Heart right ventricle (tissue), 16 donors: ENCODE results near the gene TTC9. TPM values are rescaled to one million over a fixed set of nuclear protein-coding genes. Genes with fewer than 3 reads are reported as not detected.
A peak's percentile ranks its signal among the peaks of the same experiment; 100 is the strongest.

Experiments used
- ATAC-seq, 8 donors: fragments of 200-7000 bp; cut with Tn5 transposase; one replicate each; pipeline ENCODE4 v1.9.1; 2020; ENCODE audit warnings: mild to moderate bottlenecking in 8 of 8, moderate library complexity in 8 of 8, moderate number of reproducible peaks in 1 of 8
- DNase-seq, 2 donors: peaks; one replicate each; pipeline ENCODE4 v3.0.0-alpha.2; 2020
- H3K27ac ChIP-seq, 10 donors: fragments of 200-600 bp; sonication (generic) in 2 of 10; one replicate each; pipeline versions ENCODE4 v1.5.0 to v1.8.0; 2020 to 2022; ENCODE audit warnings: mild to moderate bottlenecking in 3 of 10
- H3K27me3 ChIP-seq, 7 donors: fragments of 200-600 bp; one replicate each; pipeline ENCODE4 v1.8.0; 2021 to 2022; ENCODE audit warnings: mild to moderate bottlenecking in 2 of 7
- H3K36me3 ChIP-seq, 9 donors: fragments of 200-600 bp; sonication (generic) in 1 of 9; one replicate each; pipeline versions ENCODE4 v1.5.0 to v1.8.0; 2020 to 2022; ENCODE audit warnings: mild to moderate bottlenecking in 2 of 9
- H3K4me1 ChIP-seq, 9 donors: fragments of 200-600 bp; sonication (generic) in 1 of 9; one replicate each; pipeline versions ENCODE4 v1.5.0 to v1.8.0; 2020 to 2022; ENCODE audit warnings: mild to moderate bottlenecking in 4 of 9
- H3K4me3 ChIP-seq, 10 donors: fragments of 200-600 bp; sonication (generic) in 2 of 10; one replicate each; pipeline versions ENCODE4 v1.5.0 to v1.8.0; 2020 to 2022; ENCODE audit warnings: mild to moderate bottlenecking in 7 of 10, moderate library complexity in 2 of 10
- H3K9me3 ChIP-seq, 11 donors: fragments of 200-600 bp in 10 of 11; sonication (generic) in 2 of 11; one replicate each; pipeline versions ENCODE4 v1.5.0 to v1.8.0; 2013 to 2022; ENCODE audit warnings: mild to moderate bottlenecking in 2 of 11, control low read depth in 1 of 11, moderate library complexity in 1 of 11
- WGBS, 2 donors: extraction: QIAGEN DNeasy Blood & Tissue Kit; methylation state at CpG; one replicate each; pipeline ENCODE4 v1.1.7; 2013; ENCODE audit warnings: inconsistent platforms in 1 of 2; 5-methylcytosine and 5-hydroxymethylcytosine counted together
- intact Hi-C, 10 donors: fragments of 100-400 bp; cut with DNase I; formaldehyde crosslinking; loops; one replicate each; pipeline versions ENCODE4 v1.11.1 to v1.14.2; 2022
- polyA plus RNA-seq, 2 donors: library from polyadenylated mRNA; stranded (reverse); fragments of 200-250 nt; gene quantifications; one replicate each; pipeline ENCODE4 v1.2.3, GENCODE V29; 2013
- total RNA-seq, 10 donors: library from RNA; stranded (reverse); fragmentation: NEBNext Ultra II Directional in 3 of 10; extraction: Animal tissue kit (Norgen Biotek cat#: 25700) in 3 of 10; gene quantifications; one replicate each; pipeline versions ENCODE4 v1.2.1 to v1.2.4, GENCODE V29; 2021 to 2023
- TF ChIP-seq, protein P1 (sequence below), 9 donors: fragments of 200-600 bp; sonication (generic) in 2 of 9; IDR thresholded peaks; one replicate each; pipeline versions ENCODE4 v1.5.0 to v1.8.0; 2021 to 2022; ENCODE audit warnings: antibody characterized with exemption in 9 of 9, mild to moderate bottlenecking in 5 of 9, moderate library complexity in 1 of 9
- donor health status: Arrhythmogenic right ventricular cardiomyopathy.
- donor health status: ischemic (EF 13 %, LVEDD 7.1; RV severe dilation, severe dysfunction).
- donor health status: healthy with polysubstance abuse.
- donor health status: DM: no; HTN: yes; CAD: no.
- donor health status: DM: no; HTN: no; CAD: no.
- donor health status: ischemic (EF 25% LVEDD 6.9; RV normal size, moderate dysfunction).
- donor health status: ischemic (EF 25% LVEDD 5.7; RV mildly dilated, moderate dysfunction).
- donor health status: healthy.
- donor health status: DM: yes; HTN: yes; CAD: no.
- donor health status: Ischemic cardiomyopathy.
- donor health status: ischemic (EF 35%, LVEDD 5.7; RV mildly dilated, moderate dysfunction).
- donor health status: nonischemic (EF 11% LVEDD 7.7; RV severe dilation, severe dysfunction).
- donor health status: DM: yes; HTN: yes; CAD: no.
- donor health status: PGD.
- donor health status: ischemic (EF 29% LVEDD 5.4; RV normal size, mild dysfunction).
- donor health status: nonischemic (EF 23%, LVEDD 6.1; RV moderate dilation, normal function).

The TTC9 gene
- total and polyA plus RNA-seq, 12 donors, result 0.22 to 2.9 (median 1.1) TPM

- Histone ChIP-seq H3K27ac (no peak overlapping the region), H3K9me3 (no peaks in the 10 kb centered on the region), H3K4me1 (peaks cover 0 to 25% (median 10%) of the 10 kb centered on the region in 9 donors), H3K36me3 (no peaks in the 10 kb centered on the region), H3K27me3 (no peaks in the 10 kb centered on the region), H3K4me3 (no peak overlapping the region)
- 82 to 86% methylated on average over 1 of the region's 1 CpG for WGBS, 2 donors
- no peak for DNase-seq
- TF ChIP-seq, protein P1, sequence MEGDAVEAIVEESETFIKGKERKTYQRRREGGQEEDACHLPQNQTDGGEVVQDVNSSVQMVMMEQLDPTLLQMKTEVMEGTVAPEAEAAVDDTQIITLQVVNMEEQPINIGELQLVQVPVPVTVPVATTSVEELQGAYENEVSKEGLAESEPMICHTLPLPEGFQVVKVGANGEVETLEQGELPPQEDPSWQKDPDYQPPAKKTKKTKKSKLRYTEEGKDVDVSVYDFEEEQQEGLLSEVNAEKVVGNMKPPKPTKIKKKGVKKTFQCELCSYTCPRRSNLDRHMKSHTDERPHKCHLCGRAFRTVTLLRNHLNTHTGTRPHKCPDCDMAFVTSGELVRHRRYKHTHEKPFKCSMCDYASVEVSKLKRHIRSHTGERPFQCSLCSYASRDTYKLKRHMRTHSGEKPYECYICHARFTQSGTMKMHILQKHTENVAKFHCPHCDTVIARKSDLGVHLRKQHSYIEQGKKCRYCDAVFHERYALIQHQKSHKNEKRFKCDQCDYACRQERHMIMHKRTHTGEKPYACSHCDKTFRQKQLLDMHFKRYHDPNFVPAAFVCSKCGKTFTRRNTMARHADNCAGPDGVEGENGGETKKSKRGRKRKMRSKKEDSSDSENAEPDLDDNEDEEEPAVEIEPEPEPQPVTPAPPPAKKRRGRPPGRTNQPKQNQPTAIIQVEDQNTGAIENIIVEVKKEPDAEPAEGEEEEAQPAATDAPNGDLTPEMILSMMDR (IDR thresholded peaks at IDR 0.05), result no peak
- intact Hi-C loops, result no loop called here
- ATAC-seq, result no peak
Observed at GRCh38 chr14:70666361-70666686, 24.6 kb downstream of the TTC9 start.

DNA sequence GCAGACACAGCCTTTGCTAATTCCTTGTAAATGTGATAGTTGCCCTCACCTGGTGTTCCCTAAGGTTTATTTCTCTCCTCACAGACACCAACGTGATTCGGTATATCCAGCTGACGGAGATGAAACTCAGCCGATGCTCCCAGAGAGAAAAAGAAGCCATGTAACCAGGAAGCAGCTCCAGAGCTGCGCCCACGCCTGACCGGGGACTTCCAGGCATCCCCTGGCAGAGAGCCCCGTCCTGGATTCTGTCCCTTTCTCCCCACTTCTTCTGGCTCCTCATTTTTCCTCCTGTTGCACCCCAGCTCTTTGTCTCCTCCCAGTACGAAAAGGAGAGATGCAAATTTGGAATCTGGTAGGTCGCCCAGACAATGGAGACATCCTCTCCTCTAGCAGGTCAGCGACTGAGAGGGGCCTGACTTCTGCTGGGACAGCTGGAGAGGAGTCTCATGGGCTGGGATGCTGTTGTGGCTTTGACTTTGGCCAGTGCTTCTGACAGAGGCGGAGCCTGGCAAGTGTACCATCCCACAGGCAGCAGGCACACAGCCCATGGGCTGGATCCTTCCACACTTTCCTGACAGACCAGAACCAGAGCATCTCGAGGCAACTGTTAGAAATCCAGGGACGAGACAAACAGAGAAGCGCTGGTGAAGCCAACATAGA lies 29.4 kb downstream of the TTC9 start:
- peak in 1 of 8 donors; percentile 45 for ATAC-seq
- 81 to 85% methylated on average over 15 of the region's 15 CpGs for WGBS, 2 donors
- Histone ChIP-seq H3K27ac (no peak overlapping the region), H3K9me3 (no peaks in the 10 kb centered on the region), H3K36me3 (no peaks in the 10 kb centered on the region), H3K4me3 (no peak overlapping the region), H3K27me3 (no peaks in the 10 kb centered on the region), H3K4me1 (no peaks in the 10 kb centered on the region)
- intact Hi-C loops, result no loop called here
- no peak for DNase-seq
- TF ChIP-seq, protein P1 (IDR thresholded peaks at IDR 0.05), result no peak

DNA sequence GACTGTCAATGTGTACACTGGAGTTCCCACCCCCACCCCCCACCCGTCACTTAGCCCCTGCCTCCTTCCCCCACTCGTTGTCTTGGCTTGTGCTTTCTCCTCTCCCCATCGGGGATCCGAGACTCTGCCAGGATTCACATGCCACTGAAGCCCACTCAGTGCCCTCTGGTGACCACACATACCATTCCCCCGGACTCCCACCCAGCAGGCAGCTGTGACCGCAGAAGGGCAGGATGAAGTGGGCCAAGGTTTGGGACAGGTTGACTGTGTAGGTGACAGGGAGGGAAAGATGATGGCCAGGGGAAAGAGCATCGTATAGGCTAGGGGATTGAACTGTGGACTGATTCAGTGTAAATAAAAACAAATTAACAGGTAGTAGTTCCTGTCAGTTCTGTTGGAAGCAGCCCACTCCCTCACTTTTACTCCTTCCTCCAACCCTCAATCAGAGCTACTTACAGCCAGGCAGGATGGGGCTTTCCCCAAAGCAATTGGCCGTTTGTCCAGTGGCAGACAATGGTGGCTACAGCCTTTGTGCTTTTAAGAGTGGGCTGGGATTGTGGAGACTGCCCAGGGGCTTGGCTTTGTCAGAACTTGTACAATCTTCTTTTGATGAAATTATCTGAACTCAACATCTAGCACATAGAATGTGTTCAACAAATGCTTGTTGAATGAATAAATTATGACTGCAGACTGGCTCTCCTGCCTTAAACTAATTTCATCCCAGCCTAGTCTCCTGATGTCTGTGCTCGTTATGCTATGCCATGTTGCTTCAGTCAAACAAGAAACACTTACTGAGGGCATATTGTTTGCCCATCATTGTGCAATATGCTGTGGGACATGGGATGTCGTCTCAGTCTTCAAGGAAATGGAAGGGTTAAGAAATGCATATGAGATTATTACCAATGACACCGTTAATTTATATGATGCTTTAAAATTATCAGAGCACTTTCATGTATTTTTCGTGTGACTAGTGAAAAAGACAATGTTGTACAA lies 30.2 kb downstream of the TTC9 start:
- no peak overlapping the region for H3K27ac ChIP-seq
- TF ChIP-seq, protein P1 (IDR thresholded peaks at IDR 0.05), result no peak
- intact Hi-C loops, result no loop called here
- no peaks in the 10 kb centered on the region for H3K36me3 ChIP-seq
- no peaks in the 10 kb centered on the region for H3K27me3 ChIP-seq
- H3K4me3 ChIP-seq, result no peak overlapping the region
- no peaks in the 10 kb centered on the region for H3K4me1 ChIP-seq
- DNase-seq (no peak), ATAC-seq (no peak)
- H3K9me3 ChIP-seq, result no peaks in the 10 kb centered on the region
- WGBS, 2 donors, result 84 to 88% methylated on average over 12 of the region's 12 CpGs

- TF ChIP-seq, protein P1 (IDR thresholded peaks at IDR 0.05), result no peak
- DNase-seq, result no peak
- Histone ChIP-seq H3K4me3 (no peak overlapping the region), H3K27me3 (peaks cover 0 to 3% (median 0%) of the 10 kb centered on the region in 7 donors), H3K9me3 (no peaks in the 10 kb centered on the region), H3K27ac (no peak overlapping the region), H3K4me1 (no peaks in the 10 kb centered on the region), H3K36me3 (no peaks in the 10 kb centered on the region)
- 91 to 93% methylated on average over 6 of the region's 6 CpGs for WGBS, 2 donors
- no peak for ATAC-seq
- intact Hi-C loops, result no loop called here
Observed at GRCh38 chr14:70677341-70677740, 35.6 kb downstream of the TTC9 start.
